ENCODE results near the gene ETFDH. TPM values are rescaled to one million over a fixed set of nuclear protein-coding genes. Genes with fewer than 3 reads are reported as not detected.

The ETFDH gene
- total and polyA plus RNA-seq, 2 donors from 2014 or later = 20.4 to 58.3 TPM

DNA sequence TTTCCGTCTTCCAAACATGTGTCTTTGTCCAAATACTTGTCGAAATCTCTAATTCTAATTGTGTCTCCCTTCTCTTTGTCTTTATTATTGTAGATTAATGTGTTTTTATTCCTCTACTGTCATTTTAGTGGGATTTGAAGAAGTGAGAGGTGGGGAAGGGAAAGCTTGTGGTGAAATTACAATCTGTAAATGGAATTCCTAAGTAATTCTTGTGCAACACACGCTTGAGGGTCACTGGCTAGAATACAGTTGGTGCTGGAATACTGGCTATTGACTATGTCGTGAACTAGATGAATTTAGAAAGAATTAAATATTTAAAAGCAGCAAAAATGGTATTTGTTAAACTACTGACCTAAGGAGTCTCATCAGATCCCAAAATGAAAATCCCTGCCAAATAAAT, 86.0 kb downstream of the ETFDH start:
- Histone ChIP-seq H3K9me3 (ENCODE audit: control insufficient read depth in 2 of 3, insufficient read depth in 1 of 3, low read length in 3 of 3) (no peaks in the 10 kb centered on the region), H3K27me3 (ENCODE audit: control insufficient read depth, insufficient read depth, low read length) (no peaks in the 10 kb centered on the region), H3K27ac (ENCODE audit: low read depth in 2 of 2, low read length in 2 of 2) (no peak overlapping the region), H3K4me3 (ENCODE audit: low read length in 3 of 3) (no peak overlapping the region), H3K36me3 (ENCODE audit: control insufficient read depth in 2 of 3, insufficient read depth in 3 of 3, low read length in 3 of 3) (no peaks in the 10 kb centered on the region), H3K4me1 (ENCODE audit: control insufficient read depth in 2 of 3, insufficient read depth in 2 of 3, low read depth in 1 of 3, low read length in 3 of 3) (no peaks in the 10 kb centered on the region), H3K9ac (ENCODE audit: low read length in 3 of 3) (no peak overlapping the region)
- FAIRE-seq (no peak), DNase-seq (no peak)
- TF ChIP-seq CTCF (IDR thresholded peaks at IDR 0.05; ENCODE audit: borderline replicate concordance, extremely low read depth, insufficient read depth) = no peak
- intact Hi-C loops (cut with DNase I) = no loop called here

- H3K27ac ChIP-seq (ENCODE audit: low read depth in 2 of 2, low read length in 2 of 2) = no peak overlapping the region
- no peaks in the 10 kb centered on the region for H3K36me3 ChIP-seq (ENCODE audit: control insufficient read depth in 2 of 3, insufficient read depth in 3 of 3, low read length in 3 of 3)
- DNase-seq (no peak), FAIRE-seq (no peak)
- H3K4me1 ChIP-seq (ENCODE audit: control insufficient read depth in 2 of 3, insufficient read depth in 2 of 3, low read depth in 1 of 3, low read length in 3 of 3) = no peaks in the 10 kb centered on the region
- H3K9ac ChIP-seq (ENCODE audit: low read length in 3 of 3) = no peak overlapping the region
- TF ChIP-seq CTCF (IDR thresholded peaks at IDR 0.05; ENCODE audit: borderline replicate concordance, extremely low read depth, insufficient read depth) = no peak
- no peaks in the 10 kb centered on the region for H3K27me3 ChIP-seq (ENCODE audit: control insufficient read depth, insufficient read depth, low read length)
- intact Hi-C loops (cut with DNase I) = no loop called here
- H3K9me3 ChIP-seq (ENCODE audit: control insufficient read depth in 2 of 3, insufficient read depth in 1 of 3, low read length in 3 of 3) = no peaks in the 10 kb centered on the region
- no peak overlapping the region for H3K4me3 ChIP-seq (ENCODE audit: low read length in 3 of 3)
These were observed 86.6 kb downstream of the ETFDH start for GRCh38 chr4:158758703-158759102.

Other genes with a start within 250 kb of the ETFDH start
- gene RXFP1, start 150.4 kb upstream of the ETFDH start, total RNA-seq = 1.4 TPM
- gene RXFP1, start 150.4 kb upstream of the ETFDH start, polyA plus RNA-seq (ENCODE audit: insufficient read depth, low read depth, low replicate concordance) = 1.7 TPM
- 3.9 TPM for gene C4orf46, start 409 bp upstream of the ETFDH start, total RNA-seq
- gene C4orf46, start 409 bp upstream of the ETFDH start, polyA plus RNA-seq (ENCODE audit: insufficient read depth, low read depth, low replicate concordance) = 1.9 TPM
- 15.7 TPM for gene PPID, start 51.1 kb downstream of the ETFDH start, total RNA-seq
- gene PPID, start 51.1 kb downstream of the ETFDH start, polyA plus RNA-seq (ENCODE audit: insufficient read depth, low read depth, low replicate concordance) = 41.9 TPM
- 65.1 TPM for gene FNIP2, start 96.7 kb downstream of the ETFDH start, total RNA-seq
- gene FNIP2, start 96.7 kb downstream of the ETFDH start, polyA plus RNA-seq (ENCODE audit: insufficient read depth, low read depth, low replicate concordance) = 13.2 TPM

All from kidney (tissue), 14 donors.